ENCODE measurements around the gene PHF23. TPM values are rescaled to one million over a fixed set of nuclear protein-coding genes. Genes with fewer than 3 reads are reported as not detected.

Gene PHF23
- total RNA-seq, 1 experiment from 2014 or later: 45.8 TPM

GRCh38 chr17:7222972-7223292 lies 16.3 kb downstream of the PHF23 start (continued):
- TF ChIP-seq ZBTB43 (CRISPR knock-in tag; IDR thresholded peaks at IDR 0.05): no peak
- no peak for TF ChIP-seq ZNF317 (CRISPR knock-in tag; IDR thresholded peaks at IDR 0.05; ENCODE audit: borderline replicate concordance, low read depth)
- TF ChIP-seq NR2C2 (CRISPR knock-in tag; IDR thresholded peaks at IDR 0.05): no peak
- TF ChIP-seq ZNF423 (CRISPR knock-in tag; IDR thresholded peaks at IDR 0.05): no peak
- no peak for TF ChIP-seq MYBL2 (CRISPR knock-in tag; IDR thresholded peaks at IDR 0.05)
- TF ChIP-seq SP1 (CRISPR knock-in tag; conservative IDR thresholded peaks at IDR 0.05): no peak

- no peak for TF ChIP-seq ZNF121 (CRISPR knock-in tag; IDR thresholded peaks at IDR 0.05)
- Mint-ChIP-seq H3K4me3 (no peak overlapping the region), H3K36me3 (peaks cover 18% of the 10 kb centered on the region), H3K9me3 (no peaks in the 10 kb centered on the region), H3K4me1 (peaks cover 31% of the 10 kb centered on the region), H3K27ac (no peak overlapping the region), H3K27me3 (ENCODE audit: low read depth) (peaks cover 4% of the 10 kb centered on the region; the same call in 1 of the 2 replicates)
- ChIA-PET CTCF (interaction anchor here (1.0 to 4.0 kb wide), 7 partner anchors 8 to 177 kb away, joined by 3 to 36 read pairs (median 4); partner anchors contain the start of genes DVL2 and PHF23), POLR2A (interaction anchor here (0.7 kb wide), 1 partner anchor 20 kb away, joined by 3 read pairs; the partner anchor contains the start of gene GABARAP)
- ATAC-seq: no peak
- no peak for DNase-seq (ENCODE audit: low spot score)
Measured at GRCh38 chr17:7222093-7222971, 16.9 kb downstream of the PHF23 start.

DNA sequence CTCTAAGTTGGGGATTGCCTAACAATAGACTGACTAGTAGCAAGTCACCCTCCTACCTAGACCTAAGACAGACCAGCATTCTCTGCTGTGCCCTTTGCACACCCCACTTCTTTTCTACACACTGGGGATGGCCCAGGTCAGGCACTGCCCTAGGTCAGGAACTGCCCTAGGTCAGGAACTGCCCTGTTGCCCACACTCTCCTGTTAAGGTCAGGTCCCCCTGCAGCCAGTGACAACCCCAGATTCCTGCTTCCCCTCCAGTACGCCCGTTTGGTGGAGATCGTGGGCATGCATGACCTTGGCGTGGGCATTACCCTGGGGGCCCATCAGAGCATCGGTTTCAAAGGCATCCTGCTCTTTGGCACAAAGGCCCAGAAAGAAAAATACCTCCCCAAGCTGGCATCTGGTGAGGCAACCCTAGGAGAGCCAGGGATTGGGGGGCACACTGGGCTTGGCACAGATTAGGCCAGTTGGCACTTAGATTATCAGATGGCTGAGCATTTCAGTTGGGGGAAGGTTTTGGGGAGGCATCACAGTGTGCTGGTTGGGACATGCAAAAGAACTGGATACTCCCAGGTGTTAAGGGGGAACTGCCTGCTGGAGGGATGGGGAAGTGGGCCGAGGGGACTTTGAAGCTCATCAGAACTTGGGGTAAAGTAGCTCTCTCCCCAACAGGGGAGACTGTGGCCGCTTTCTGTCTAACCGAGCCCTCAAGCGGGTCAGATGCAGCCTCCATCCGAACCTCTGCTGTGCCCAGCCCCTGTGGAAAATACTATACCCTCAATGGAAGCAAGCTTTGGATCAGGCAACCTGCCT lies 17.8 kb downstream of the PHF23 start:
- Mint-ChIP-seq H3K4me1 (peaks cover 35% of the 10 kb centered on the region), H3K27me3 (ENCODE audit: low read depth) (peaks cover 4% of the 10 kb centered on the region; the same call in 1 of the 2 replicates), H3K27ac (no peak overlapping the region), H3K4me3 (peak overlapping the region; percentile 89; the same call in 1 of the 2 replicates), H3K36me3 (peaks cover 13% of the 10 kb centered on the region), H3K9me3 (no peaks in the 10 kb centered on the region)
- peak; percentile 0; the same call in 1 of the 2 replicates for TF ChIP-seq ZNF532 (CRISPR knock-in tag; IDR thresholded peaks at IDR 0.05; ENCODE audit: borderline replicate concordance)
- TF ChIP-seq, protein P1, sequence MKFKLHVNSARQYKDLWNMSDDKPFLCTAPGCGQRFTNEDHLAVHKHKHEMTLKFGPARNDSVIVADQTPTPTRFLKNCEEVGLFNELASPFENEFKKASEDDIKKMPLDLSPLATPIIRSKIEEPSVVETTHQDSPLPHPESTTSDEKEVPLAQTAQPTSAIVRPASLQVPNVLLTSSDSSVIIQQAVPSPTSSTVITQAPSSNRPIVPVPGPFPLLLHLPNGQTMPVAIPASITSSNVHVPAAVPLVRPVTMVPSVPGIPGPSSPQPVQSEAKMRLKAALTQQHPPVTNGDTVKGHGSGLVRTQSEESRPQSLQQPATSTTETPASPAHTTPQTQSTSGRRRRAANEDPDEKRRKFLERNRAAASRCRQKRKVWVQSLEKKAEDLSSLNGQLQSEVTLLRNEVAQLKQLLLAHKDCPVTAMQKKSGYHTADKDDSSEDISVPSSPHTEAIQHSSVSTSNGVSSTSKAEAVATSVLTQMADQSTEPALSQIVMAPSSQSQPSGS (CRISPR knock-in tag; IDR thresholded peaks at IDR 0.05; ENCODE audit: borderline replicate concordance, low read depth): no peak
- ChIA-PET POLR2A (interaction anchor here (0.7 to 2.1 kb wide), 8 partner anchors 9 to 109 kb away, joined by 3 to 9 read pairs (median 6); partner anchors contain the start of genes CTDNEP1, DVL2, GABARAP and PHF23), CTCF (interaction anchor here (0.9 to 4.8 kb wide), 20 partner anchors 7 to 214 kb away, joined by 3 to 36 read pairs (median 4); partner anchors contain the start of genes ACAP1, DVL2, GABARAP and PHF23)
- DNase-seq (ENCODE audit: low spot score): no peak
- no peak for ATAC-seq
